HG02759 (cell line): ENCODE data around the gene ABCC6.

ENCODE experiments used
- ATAC-seq: cut with Tn5 transposase; IDR thresholded peaks from one replicate; pipeline ENCODE4 v1.9.1; 2021; ENCODE audit warnings: mild to moderate bottlenecking, moderate library complexity; ENCODE audit not compliant: unreplicated experiment

The ABCC6 gene

DNA sequence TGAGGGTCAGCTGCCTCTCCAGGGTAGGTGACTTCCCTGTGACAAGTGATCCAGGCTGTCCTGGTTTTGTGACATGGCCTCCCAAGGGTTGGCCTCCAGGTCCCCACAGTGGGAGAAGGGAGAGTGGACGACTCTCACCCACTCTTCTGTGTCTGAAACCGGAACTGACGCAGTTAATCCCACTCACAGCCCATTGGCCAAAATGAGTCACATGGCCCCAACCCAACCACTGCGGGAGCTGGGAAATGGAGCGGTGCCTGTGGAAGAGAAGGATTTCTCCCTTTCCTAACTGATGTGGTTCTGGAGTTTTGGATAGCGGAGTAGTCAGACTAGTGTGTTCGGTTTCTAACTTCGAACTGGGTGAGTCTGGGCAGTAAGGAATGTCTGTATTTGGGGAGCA is 79.4 kb downstream of the ABCC6 start:
- no peak for ATAC-seq

DNA sequence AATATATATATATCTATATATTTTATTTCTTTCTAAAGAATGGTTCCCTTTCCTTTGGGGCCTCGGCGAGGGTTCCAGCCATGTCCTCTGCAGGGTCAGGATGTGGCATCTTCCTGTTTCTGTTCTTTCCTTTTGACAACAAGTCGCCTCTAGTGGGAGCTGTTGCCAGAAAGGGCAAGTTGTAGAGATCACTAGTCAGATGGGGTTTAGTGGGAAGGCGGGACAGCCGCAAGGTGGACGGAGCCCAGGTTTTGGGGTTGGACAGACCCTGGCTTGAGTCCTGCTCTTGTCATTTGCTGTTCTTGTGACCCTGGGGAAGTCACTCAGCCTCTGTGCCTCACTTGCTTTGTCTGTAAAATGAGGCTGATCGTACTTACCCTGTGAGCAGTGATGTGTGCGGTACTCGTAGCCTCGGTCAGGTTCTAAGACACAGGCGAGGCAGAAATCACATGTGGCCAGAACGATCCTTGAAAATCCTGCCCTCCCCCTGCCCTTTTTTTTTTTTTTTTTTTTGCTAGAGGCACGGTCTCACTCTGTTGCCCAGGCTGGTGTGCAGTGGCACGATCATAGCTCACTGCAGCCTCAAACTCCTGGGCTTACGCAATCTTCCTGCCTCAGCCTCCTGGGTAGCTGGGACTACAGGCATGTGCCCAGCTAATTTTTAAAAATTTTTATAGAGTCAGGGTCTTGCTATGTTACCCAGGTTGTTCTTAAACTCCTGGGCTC is 80.1 kb downstream of the ABCC6 start:
- ATAC-seq: no peak

DNA sequence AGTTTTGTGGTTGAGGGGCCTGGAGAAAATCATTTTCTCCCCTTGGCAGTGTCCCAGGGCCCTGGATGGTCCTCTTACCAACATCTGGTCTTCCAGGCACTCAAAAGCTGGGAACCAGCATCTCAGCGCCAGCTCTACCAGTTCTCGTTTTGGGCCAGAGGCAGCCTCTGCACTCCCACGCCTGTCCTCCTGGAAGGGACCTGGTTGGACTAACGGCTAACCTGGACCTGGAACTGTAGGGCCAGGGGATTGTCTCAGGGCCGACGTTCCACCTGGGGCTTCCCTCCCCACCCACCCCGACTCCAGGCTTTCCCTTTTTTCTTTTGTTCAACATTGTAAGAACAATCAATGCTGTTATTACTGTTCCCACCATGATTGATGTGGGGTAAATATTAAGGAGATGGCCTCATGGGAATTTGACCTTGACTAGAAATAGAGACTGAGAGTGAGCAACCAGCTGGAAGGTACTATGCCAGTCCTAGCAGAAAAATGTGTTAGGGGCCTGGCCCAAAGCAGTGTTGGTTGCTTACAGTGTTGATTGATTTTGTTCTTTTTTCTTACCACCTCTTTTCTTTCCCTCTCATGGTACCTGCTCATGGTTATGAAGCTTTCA is 81.4 kb downstream of the ABCC6 start:
- no peak for ATAC-seq

DNA sequence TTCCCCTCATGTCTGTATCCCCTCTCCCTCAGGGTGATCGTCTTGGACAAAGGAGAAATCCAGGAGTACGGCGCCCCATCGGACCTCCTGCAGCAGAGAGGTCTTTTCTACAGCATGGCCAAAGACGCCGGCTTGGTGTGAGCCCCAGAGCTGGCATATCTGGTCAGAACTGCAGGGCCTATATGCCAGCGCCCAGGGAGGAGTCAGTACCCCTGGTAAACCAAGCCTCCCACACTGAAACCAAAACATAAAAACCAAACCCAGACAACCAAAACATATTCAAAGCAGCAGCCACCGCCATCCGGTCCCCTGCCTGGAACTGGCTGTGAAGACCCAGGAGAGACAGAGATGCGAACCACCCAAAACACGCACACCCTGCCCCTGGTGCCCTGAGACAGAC is 82.2 kb downstream of the ABCC6 start:
- ATAC-seq: no peak

DNA sequence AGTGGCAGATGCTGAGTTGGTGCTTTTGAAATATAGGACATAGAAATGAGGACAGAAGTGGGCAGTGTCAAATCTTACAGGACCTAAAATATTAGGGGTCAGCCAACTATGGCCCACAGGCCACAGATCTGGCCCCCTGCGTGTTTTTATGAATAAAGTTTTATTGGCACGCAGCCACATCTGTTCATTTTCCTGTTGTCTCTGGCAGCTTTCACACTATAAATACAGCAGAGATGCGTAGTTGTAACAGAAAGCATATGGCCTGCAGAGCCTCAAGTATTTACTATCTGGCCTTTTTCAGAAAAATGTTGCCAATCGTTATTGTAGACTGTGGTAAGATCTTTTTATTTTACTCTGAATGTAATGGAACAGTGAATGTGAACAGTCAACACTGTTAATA is 82.8 kb downstream of the ABCC6 start:
- no peak for ATAC-seq

DNA sequence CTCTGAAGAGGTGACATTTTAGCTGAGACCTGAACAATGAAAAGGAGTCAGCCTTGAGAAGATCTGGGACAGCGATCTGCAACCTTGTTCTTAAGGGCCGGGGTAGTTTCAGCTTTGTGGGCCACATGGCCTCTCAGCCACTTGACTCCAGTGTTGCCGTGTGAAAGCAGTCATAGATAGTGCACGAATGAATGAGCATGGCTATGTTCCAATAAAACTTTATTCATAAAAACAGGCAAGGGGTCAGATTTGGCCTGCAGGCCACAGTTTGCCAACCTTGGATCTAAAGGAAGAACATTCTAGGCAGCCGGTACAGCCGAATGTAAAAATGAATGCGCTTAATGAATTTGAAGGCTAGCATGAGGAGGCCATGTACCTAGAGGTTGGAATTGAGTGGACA is 83.5 kb downstream of the ABCC6 start:
- no peak for ATAC-seq

DNA sequence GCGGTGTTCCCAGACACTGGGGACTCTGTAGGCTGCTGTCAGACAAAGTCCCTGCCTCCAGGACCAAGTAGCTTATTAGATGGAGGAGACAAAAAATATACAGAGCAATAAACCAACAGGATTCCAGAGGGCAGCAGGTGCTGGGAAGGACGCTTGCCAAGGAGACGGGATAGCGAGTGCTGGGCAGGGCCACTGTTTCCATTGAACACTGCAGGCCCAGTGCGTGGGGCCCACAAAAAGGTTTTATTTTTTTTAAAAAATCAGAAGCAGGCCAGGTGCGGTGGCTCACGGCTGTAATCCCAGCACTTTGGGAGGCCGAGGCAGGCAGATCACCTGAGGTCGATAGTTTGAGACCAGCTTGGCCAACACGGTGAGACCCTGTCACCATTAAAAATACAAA is 84.2 kb downstream of the ABCC6 start:
- ATAC-seq: no peak

DNA sequence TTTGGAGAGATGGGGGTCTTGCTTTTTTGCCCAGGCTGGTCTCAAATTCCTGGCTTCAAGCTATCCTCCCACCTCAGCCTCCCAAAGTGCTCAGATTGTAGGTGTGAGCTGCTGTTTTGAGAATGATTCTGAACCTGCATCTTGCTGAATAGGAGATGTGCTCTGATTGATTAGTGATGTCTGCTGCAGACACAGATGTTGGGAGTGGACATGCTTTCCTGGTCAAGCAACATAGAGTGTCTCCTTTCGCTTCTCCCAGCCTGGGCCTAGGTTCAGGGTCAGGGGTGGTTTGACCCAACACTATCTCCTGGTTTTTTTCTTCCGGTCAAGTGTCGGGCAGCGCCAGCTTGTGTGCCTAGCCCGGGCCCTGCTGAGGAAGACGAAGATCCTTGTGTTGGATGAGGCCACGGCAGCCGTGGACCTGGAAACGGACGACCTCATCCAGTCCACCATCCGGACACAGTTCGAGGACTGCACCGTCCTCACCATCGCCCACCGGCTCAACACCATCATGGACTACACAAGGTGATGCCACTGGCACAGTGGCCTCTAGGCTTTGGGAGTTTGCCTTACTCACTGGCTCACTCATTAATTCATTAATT is 85.2 kb downstream of the ABCC6 start:
- no peak for ATAC-seq

DNA sequence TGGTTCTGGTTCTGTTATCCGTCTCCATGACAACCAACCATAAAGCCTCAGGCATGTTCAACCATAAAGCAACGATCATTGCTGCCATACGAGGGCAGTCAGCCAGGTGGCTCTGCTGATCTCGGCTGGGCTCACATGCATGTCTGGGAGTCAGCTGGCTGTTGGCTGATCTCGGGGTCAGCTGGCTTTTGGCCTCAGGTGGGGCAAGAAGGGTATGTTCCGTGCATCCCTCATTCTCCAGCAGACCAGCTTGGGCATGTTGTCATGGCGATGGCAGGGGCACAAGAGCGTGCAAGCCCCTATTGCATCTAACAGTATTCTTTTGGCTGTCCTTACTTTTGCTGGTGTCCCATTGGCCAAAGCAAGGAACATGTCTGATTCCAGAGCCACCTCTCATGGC is 86.2 kb downstream of the ABCC6 start:
- ATAC-seq: no peak

DNA sequence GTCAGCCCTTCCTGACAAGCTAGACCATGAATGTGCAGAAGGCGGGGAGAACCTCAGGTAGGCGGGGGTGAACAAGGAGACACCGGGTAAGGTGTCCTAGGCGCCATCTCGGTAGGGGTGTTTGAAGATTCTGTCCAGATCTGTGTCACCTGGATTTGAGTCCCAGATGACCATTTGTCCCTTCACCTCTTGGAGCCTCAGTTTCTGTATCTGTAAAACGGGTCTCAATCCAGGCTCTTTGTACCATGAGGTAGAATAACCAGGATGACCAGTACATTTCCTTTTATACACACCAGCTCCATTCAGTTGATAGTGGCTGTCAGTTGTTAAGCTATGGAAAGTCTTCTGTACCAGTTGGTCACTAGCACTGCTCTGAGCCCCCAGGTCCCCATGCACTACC is 86.7 kb downstream of the ABCC6 start:
- no peak for ATAC-seq

DNA sequence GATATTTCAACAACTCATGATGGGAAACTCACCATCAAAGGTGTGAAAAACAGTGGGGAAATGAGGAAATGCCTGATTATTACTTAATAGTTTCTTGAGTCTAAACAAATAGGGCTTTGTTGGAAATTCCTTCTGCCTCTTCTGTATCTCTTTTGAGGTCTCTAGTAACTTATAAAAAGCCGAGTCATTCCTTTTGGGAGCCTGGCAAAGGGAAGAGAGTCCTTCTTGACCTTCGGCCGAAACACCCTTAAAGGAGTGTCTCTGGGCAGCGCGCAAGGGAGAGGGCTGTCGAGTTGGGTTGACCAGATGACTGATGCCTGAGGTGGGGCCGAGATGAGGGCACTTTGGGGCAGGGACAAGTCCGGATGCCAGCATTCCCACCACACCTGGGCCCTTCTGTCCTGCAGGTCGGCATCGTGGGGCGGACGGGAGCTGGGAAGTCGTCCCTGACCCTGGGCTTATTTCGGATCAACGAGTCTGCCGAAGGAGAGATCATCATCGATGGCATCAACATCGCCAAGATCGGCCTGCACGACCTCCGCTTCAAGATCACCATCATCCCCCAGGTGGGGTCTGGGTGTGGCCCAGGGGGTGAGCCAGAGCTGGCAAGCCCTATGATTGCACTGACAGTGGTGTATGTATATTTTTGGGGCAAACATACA is 89.2 kb downstream of the ABCC6 start:
- ATAC-seq: no peak

DNA sequence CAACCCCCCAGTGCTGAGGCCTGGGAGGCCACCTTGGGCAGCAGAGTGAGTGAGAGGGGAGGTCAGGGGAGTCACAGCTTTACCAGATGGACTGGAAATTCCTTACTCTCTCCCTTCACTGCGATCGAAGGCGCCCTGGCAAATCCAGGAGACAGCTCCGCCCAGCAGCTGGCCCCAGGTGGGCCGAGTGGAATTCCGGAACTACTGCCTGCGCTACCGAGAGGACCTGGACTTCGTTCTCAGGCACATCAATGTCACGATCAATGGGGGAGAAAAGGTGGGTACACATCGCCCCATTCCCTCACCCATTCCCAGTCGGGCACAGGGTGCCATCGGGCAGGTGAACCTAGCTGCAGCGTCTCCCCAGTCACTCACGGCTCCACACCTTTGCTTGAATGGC is 91.6 kb downstream of the ABCC6 start:
- ATAC-seq: no peak

DNA sequence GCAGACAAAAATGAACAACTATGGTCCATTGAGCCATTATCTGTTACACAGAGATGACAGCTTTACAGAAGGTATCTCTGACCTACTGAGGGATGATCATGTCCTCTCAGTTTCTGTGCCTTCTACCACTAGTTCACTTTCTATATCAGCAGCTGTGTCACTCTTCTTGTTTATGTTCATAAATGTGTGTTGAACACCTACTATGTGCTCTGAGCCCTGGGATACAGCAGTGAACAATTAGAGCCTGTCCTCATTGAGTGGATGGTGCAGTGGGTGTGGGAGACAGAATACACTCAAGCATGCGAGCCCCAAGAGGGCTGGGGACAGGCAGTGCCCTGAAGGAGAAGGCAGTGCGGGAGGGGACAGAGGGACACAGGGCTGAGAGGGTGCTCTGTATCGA is 92.1 kb downstream of the ABCC6 start:
- no peak for ATAC-seq

DNA sequence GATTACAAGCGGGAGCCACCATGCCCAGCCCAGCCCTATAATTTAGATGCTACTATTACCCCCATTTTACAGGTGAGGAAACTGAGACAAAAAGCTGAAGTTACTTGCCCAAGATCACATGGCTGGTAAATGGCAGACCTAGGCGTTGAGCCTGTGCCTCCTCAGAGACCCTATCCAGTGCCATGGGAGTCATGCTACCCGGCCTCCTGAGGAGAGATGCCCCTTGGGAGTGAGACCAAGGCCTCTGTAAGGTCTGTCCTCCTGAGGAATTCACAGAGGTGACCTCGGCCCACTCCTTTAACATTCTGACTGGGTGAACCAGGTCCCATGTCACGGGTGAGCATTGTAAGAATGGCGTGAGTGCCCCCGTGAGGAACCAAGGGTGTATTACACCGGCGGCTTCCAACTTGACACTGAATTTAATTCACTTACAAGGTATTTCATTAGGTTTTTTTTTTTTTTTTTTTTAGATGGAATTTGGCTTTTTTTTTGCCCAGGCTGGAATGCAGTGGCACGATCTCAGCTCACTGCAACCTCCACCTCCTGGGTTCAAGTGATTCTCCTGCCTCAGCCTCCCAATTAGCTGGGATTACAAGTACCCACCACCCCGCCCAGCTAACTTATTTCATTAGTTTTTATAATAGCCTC is 95.7 kb downstream of the ABCC6 start:
- no peak for ATAC-seq

DNA sequence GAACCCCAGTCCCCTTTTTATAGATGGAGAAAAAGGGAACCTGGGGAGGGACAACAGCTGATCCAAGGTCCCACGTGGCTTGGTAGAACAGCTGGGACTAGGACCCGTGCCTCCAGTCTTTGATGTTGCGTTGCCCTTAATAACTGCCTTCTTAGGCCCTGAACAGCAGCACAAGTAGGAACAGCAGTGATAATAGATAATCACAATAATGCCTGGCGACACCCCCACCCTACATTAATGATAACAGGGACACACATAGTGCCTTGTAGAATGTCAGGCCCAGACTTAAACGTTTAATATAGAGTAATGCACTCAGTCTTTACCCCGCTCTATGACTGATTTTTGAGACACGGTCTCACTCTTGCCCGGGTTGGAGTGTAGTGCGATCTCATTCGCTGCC is 96.4 kb downstream of the ABCC6 start:
- no peak for ATAC-seq

DNA sequence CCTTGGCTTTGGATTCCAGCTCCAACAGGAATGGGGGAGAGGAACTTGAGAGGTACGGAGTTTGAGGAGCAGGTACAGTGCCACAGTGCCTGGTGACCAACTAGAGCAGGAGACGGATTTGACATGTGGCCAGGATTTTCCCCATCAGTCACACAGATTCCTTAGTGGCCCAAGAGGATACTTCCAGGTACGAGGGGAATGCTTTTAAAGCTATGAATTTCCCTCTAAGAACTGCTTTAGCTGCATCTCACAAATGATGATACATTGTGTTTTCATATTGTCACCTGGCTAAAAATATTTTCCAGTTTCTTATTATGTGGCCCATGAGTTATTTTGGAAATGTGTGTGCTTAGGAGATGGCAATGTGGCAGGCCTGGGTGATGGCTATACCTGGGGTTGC is 98.3 kb downstream of the ABCC6 start:
- no peak for ATAC-seq

DNA sequence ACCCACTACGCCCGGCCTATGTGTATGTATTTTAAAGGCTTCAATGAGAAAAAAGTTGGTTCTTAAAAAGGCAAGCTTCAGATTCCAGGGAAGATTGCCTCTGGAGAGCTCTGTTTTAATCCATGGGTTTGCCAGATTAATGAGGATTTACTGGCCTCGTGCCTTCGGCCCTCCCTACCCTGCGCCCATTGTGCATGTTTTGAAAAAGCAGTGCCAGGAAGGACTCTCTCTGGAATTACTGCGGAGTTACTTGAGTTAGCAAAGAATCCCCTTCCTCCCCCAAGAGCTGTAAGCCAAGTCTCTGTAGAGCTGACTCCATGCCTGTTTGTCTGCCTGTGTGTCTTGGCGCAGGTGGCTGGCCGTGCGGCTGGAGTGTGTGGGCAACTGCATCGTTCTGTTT is 98.9 kb downstream of the ABCC6 start:
- ATAC-seq: no peak

DNA sequence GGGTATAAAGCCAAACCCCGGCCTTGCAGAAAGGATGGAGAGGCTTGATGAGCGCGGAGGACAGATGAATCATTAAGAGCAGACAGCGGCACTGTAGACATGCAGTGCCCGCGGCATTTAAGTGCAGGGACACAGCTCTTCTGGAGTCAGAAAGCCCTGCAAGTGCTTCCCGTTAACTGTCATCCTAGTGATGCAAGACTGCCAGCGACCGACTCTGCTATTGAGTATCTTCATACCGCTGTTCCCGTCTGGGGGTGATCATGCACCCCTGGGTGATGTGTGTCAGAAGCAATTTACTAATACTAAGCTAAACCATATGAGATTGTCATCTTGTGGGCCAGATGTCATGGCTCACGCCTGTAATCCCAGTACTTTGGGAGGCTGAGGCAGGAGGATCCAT is 101.0 kb downstream of the ABCC6 start:
- ATAC-seq: no peak

DNA sequence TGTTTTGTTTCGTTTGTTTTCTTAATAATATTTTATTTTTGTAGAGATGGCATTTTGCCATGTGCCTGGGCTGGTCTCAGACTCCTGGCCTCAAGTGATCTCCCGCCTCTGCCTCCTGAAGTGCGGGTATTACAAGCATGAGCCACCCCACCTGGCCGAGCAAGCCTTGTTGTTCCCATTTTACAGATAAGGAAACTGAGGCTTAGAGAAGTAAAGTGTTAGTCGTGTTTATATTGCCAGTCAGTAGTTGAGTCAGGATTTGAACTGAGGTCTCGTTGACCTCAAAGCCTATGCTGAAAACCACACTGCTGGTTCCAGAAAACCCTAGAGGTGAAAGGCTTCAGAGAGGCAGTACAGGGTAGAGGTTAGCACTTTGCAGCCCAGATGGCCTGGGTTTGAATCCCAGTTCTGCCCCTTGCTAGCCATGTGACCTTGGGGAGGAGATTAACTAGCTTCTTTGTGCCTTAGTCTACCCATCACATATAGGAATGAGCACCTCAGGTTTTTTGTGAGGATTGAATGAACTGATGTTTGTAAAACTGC is 102.0 kb downstream of the ABCC6 start:
- no peak for ATAC-seq

DNA sequence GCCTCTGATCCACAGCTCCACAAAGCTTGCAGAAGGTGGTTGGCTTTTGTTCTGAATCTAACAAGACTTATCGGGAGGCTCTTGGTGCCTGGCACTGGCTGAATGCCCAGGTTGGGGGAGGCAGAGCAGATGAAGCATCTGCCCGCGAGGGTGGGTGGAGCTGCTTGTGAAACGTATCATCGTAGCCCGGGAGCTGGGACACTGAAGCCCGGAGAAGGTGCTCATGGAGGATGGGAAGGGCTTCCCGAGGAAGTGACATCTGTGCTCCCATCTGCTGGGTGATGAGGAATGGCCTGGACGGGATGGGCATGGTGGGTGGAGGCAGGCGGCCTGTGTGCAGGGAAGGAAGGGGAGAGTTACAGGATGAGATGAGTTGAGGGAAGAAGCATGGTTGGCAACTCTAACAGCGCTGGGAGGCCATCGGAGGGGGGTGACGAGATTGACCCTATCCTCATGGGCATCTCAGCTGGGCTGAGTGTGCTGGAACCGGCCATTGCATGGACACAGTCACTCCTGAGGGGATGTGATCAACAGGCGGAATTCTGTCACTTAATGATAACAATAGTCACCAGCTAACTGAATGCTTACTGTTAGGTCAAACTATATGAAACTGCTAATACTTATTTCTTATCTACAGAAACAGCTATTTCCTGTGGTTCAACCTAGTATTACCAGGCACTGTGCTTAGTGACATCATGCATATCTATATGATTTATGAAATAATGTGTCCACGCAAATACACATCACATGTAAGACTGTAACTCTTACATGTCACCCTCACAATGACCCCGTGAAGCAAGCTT is 102.7 kb downstream of the ABCC6 start:
- no peak for ATAC-seq

DNA sequence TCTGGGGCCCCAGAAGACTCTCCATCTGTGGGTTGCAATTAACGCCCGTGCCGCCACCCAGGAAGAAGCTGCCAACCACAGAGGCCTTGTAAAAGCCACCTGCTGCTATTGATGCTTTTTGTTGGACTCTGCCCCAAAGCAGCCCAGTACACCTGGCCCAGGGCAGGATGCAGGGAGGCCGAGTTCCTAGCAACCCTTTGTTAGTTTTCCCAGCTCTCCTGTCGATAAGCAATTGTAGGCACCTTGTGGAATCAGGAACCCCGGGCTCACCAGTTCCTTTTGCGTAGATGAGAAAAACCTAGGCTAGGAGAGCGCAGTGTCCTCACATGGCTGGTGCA is 103.3 kb downstream of the ABCC6 start:
- ATAC-seq: no peak
